ENCODE data around the gene AQR. TPM values are rescaled to one million over a fixed set of nuclear protein-coding genes. Genes with fewer than 3 reads are reported as not detected.

Gene AQR
- total RNA-seq, 4 donors from 2014 or later, result 18.8 to 24.9 (median 23.9) TPM

- Histone ChIP-seq H3K27ac (no peak overlapping the region), H3K36me3 (no peaks in the 10 kb centered on the region), H3K4me1 (peaks cover 0 to 6% (median 0%) of the 10 kb centered on the region in 4 donors), H3K27me3 (no peaks in the 10 kb centered on the region), H3K4me3 (no peak overlapping the region), H3K9me3 (peaks cover 0 to 5% (median 0%) of the 10 kb centered on the region in 4 donors)
- no peak for TF ChIP-seq EP300 (IDR thresholded peaks at IDR 0.05)
- no peak for TF ChIP-seq POLR2A (IDR thresholded peaks at IDR 0.05)
- TF ChIP-seq CTCF (IDR thresholded peaks at IDR 0.05), result no peak
- 72 to 78% methylated on average over 6 of the region's 6 CpGs for WGBS, 2 donors
- no peak for DNase-seq (ENCODE audit: low spot score in 2 of 2)
These were observed 132.1 kb downstream of the AQR start for GRCh38 chr15:34837246-34838016.

- Histone ChIP-seq H3K9me3 (no peaks in the 10 kb centered on the region), H3K36me3 (no peaks in the 10 kb centered on the region), H3K27ac (no peak overlapping the region), H3K27me3 (no peaks in the 10 kb centered on the region), H3K4me1 (no peaks in the 10 kb centered on the region), H3K4me3 (no peak overlapping the region)
- no peak for DNase-seq (ENCODE audit: low spot score in 2 of 2)
- 81 to 82% methylated on average over 5 of the region's 5 CpGs for WGBS, 2 donors
- TF ChIP-seq EP300 (IDR thresholded peaks at IDR 0.05) (no peak), POLR2A (IDR thresholded peaks at IDR 0.05) (no peak), CTCF (IDR thresholded peaks at IDR 0.05) (no peak)
These were observed 141.2 kb downstream of the AQR start for GRCh38 chr15:34828145-34828911.

GRCh38 chr15:34821831-34822230, 147.7 kb downstream of the AQR start:
- no peak for DNase-seq (ENCODE audit: low spot score in 2 of 2)
- Histone ChIP-seq H3K27me3 (no peaks in the 10 kb centered on the region), H3K4me1 (no peaks in the 10 kb centered on the region), H3K9me3 (no peaks in the 10 kb centered on the region), H3K36me3 (no peaks in the 10 kb centered on the region), H3K27ac (no peak overlapping the region), H3K4me3 (no peak overlapping the region)
- TF ChIP-seq CTCF (IDR thresholded peaks at IDR 0.05), result no peak
- no peak for TF ChIP-seq EP300 (IDR thresholded peaks at IDR 0.05)
- no peak for TF ChIP-seq POLR2A (IDR thresholded peaks at IDR 0.05)
- whole genome bisulfite sequencing, 2 donors, result 49 to 53% methylated on average over 3 of the region's 3 CpGs

GRCh38 chr15:34820110-34820509, 149.4 kb downstream of the AQR start:
- WGBS, 2 donors, result 83 to 84% methylated on average over 5 of the region's 5 CpGs
- Histone ChIP-seq H3K27me3 (no peaks in the 10 kb centered on the region), H3K4me3 (no peak overlapping the region), H3K9me3 (no peaks in the 10 kb centered on the region), H3K36me3 (no peaks in the 10 kb centered on the region), H3K27ac (no peak overlapping the region), H3K4me1 (no peaks in the 10 kb centered on the region)
- DNase-seq (ENCODE audit: low spot score in 2 of 2), result no peak
- TF ChIP-seq POLR2A (IDR thresholded peaks at IDR 0.05) (no peak), EP300 (IDR thresholded peaks at IDR 0.05) (no peak), CTCF (IDR thresholded peaks at IDR 0.05) (no peak)

- 85 to 93% methylated on average over 1 of the region's 1 CpG for WGBS, 2 donors
These were observed 151.0 kb downstream of the AQR start for GRCh38 chr15:34818526-34818925.

More at GRCh38 chr15:34818526-34818925, 151.0 kb downstream of the AQR start:
- Histone ChIP-seq H3K4me1 (no peaks in the 10 kb centered on the region), H3K9me3 (no peaks in the 10 kb centered on the region), H3K36me3 (no peaks in the 10 kb centered on the region), H3K27ac (no peak overlapping the region), H3K27me3 (no peaks in the 10 kb centered on the region), H3K4me3 (no peak overlapping the region)
- TF ChIP-seq CTCF (IDR thresholded peaks at IDR 0.05), result no peak
- TF ChIP-seq POLR2A (IDR thresholded peaks at IDR 0.05), result no peak
- TF ChIP-seq EP300 (IDR thresholded peaks at IDR 0.05), result no peak
- no peak for DNase-seq (ENCODE audit: low spot score in 2 of 2)
